Upper lobe of left lung (tissue), 4 donors: ENCODE results near the gene TREH.

Source experiments
- CTCF ChIP-seq, 6 experiments: fragments of 450-650 bp in 4 of 6; fragments of 200-600 bp in 2 of 6; sonication (generic) in 2 of 6; IDR thresholded peaks; one replicate each; pipeline ENCODE4 v1.5.1; 2016 to 2019; ENCODE audit warnings: antibody characterized with exemption in 6 of 6
- EP300 ChIP-seq, 4 donors: sonication (generic); formaldehyde crosslinking; IDR thresholded peaks; one replicate each; pipeline ENCODE4 v1.5.1; 2017; ENCODE audit warnings: antibody characterized with exemption in 4 of 4, control low read depth in 2 of 4
- POLR2A ChIP-seq, 4 donors: fragments of 450-650 bp; IDR thresholded peaks; one replicate each; pipeline ENCODE4 v1.5.1; 2016 to 2017; ENCODE audit warnings: antibody characterized with exemption in 4 of 4, mild to moderate bottlenecking in 2 of 4
- POLR2AphosphoS5 ChIP-seq, 2 donors: sonication (generic); formaldehyde crosslinking; IDR thresholded peaks; one replicate each; pipeline ENCODE4 v1.5.1; 2017; ENCODE audit warnings: antibody characterized with exemption in 2 of 2

GRCh38 chr11:118615282-118615975 lies 64.0 kb downstream of the TREH start:
- TF ChIP-seq CTCF (IDR thresholded peaks at IDR 0.05), result no peak
- no peak for TF ChIP-seq POLR2A (IDR thresholded peaks at IDR 0.05)
- TF ChIP-seq POLR2AphosphoS5 (IDR thresholded peaks at IDR 0.05), result no peak
- TF ChIP-seq EP300 (IDR thresholded peaks at IDR 0.05), result no peak
